T-helper 1 cell treated with Interleukin-12 subunit alpha and Interleukin-12 subunit beta and Interleukin-4 antibody, amounts not matched to agents 30 μg/mL and 1 μg/mL, for 36 hours (primary cell): ENCODE data around the gene LRFN4.

Experiments
- H3K27ac Mint-ChIP-seq: one replicate; pipeline ENCODE4 v1.8.0; 2021; ENCODE audit warnings: mild to moderate bottlenecking, mixed read lengths
- H3K27me3 Mint-ChIP-seq: one replicate; pipeline ENCODE4 v1.8.0; 2021; ENCODE audit warnings: low read depth, mixed read lengths
- H3K36me3 Mint-ChIP-seq: one replicate; pipeline ENCODE4 v1.8.0; 2021; ENCODE audit warnings: low read depth, mixed read lengths
- H3K4me1 Mint-ChIP-seq: one replicate; pipeline ENCODE4 v1.8.0; 2021; ENCODE audit warnings: low read depth, mixed read lengths
- H3K4me3 Mint-ChIP-seq: one replicate; pipeline ENCODE4 v1.8.0; 2021; ENCODE audit warnings: mild to moderate bottlenecking, moderate library complexity, mixed read lengths
- H3K9me3 Mint-ChIP-seq: one replicate; pipeline ENCODE4 v1.8.0; 2021; ENCODE audit warnings: mixed read lengths

Gene LRFN4

GRCh38 chr11:66868726-66869566 lies 12.1 kb downstream of the LRFN4 start:
- Mint-ChIP-seq H3K9me3 (no peaks in the 10 kb centered on the region), H3K4me3 (no peak overlapping the region), H3K27ac (no peak overlapping the region), H3K36me3 (no peaks in the 10 kb centered on the region), H3K4me1 (peaks cover 10% of the 10 kb centered on the region), H3K27me3 (no peaks in the 10 kb centered on the region)

- Mint-ChIP-seq H3K4me3 (no peak overlapping the region), H3K27me3 (no peaks in the 10 kb centered on the region), H3K36me3 (no peaks in the 10 kb centered on the region), H3K9me3 (no peaks in the 10 kb centered on the region), H3K27ac (no peak overlapping the region), H3K4me1 (peaks cover 10% of the 10 kb centered on the region)
These were observed 12.7 kb downstream of the LRFN4 start for GRCh38 chr11:66869567-66869870.

GRCh38 chr11:66870131-66870530 lies 13.3 kb downstream of the LRFN4 start:
- H3K27ac Mint-ChIP-seq = no peak overlapping the region
- H3K36me3 Mint-ChIP-seq = no peaks in the 10 kb centered on the region
- peaks cover 10% of the 10 kb centered on the region for H3K4me1 Mint-ChIP-seq
- no peak overlapping the region for H3K4me3 Mint-ChIP-seq
- no peaks in the 10 kb centered on the region for H3K9me3 Mint-ChIP-seq
- H3K27me3 Mint-ChIP-seq = peaks cover 3% of the 10 kb centered on the region

- no peak overlapping the region for H3K4me3 Mint-ChIP-seq
- no peaks in the 10 kb centered on the region for H3K9me3 Mint-ChIP-seq
- H3K4me1 Mint-ChIP-seq = peaks cover 10% of the 10 kb centered on the region
- peaks cover 5% of the 10 kb centered on the region for H3K27me3 Mint-ChIP-seq
- H3K36me3 Mint-ChIP-seq = no peaks in the 10 kb centered on the region
- H3K27ac Mint-ChIP-seq = no peak overlapping the region
These were observed 14.0 kb downstream of the LRFN4 start for GRCh38 chr11:66870616-66871520.

- no peaks in the 10 kb centered on the region for H3K9me3 Mint-ChIP-seq
- H3K27me3 Mint-ChIP-seq = peaks cover 5% of the 10 kb centered on the region
- peaks cover 10% of the 10 kb centered on the region for H3K4me1 Mint-ChIP-seq
- no peak overlapping the region for H3K4me3 Mint-ChIP-seq
- no peaks in the 10 kb centered on the region for H3K36me3 Mint-ChIP-seq
- H3K27ac Mint-ChIP-seq = no peak overlapping the region
These were observed 14.6 kb downstream of the LRFN4 start for GRCh38 chr11:66871521-66871901.

GRCh38 chr11:66874232-66874631 lies 17.4 kb downstream of the LRFN4 start:
- no peak overlapping the region for H3K4me3 Mint-ChIP-seq
- H3K4me1 Mint-ChIP-seq = peaks cover 4% of the 10 kb centered on the region
- H3K36me3 Mint-ChIP-seq = no peaks in the 10 kb centered on the region
- no peak overlapping the region for H3K27ac Mint-ChIP-seq
- H3K9me3 Mint-ChIP-seq = no peaks in the 10 kb centered on the region
- H3K27me3 Mint-ChIP-seq = peaks cover 5% of the 10 kb centered on the region

GRCh38 chr11:66875378-66875777 lies 18.5 kb downstream of the LRFN4 start:
- H3K27me3 Mint-ChIP-seq = peaks cover 5% of the 10 kb centered on the region
- no peaks in the 10 kb centered on the region for H3K9me3 Mint-ChIP-seq
- H3K4me3 Mint-ChIP-seq = no peak overlapping the region
- no peaks in the 10 kb centered on the region for H3K4me1 Mint-ChIP-seq
- H3K36me3 Mint-ChIP-seq = no peaks in the 10 kb centered on the region
- no peak overlapping the region for H3K27ac Mint-ChIP-seq

- Mint-ChIP-seq H3K9me3 (no peaks in the 10 kb centered on the region), H3K27ac (no peak overlapping the region), H3K36me3 (no peaks in the 10 kb centered on the region), H3K4me3 (no peak overlapping the region), H3K4me1 (peaks cover 5% of the 10 kb centered on the region), H3K27me3 (peaks cover 5% of the 10 kb centered on the region)
These were observed 20.9 kb downstream of the LRFN4 start for GRCh38 chr11:66877588-66878385.

- Mint-ChIP-seq H3K36me3 (no peaks in the 10 kb centered on the region), H3K4me3 (no peak overlapping the region), H3K27me3 (peaks cover 5% of the 10 kb centered on the region), H3K27ac (no peak overlapping the region), H3K9me3 (no peaks in the 10 kb centered on the region), H3K4me1 (peaks cover 5% of the 10 kb centered on the region)
These were observed 21.6 kb downstream of the LRFN4 start for GRCh38 chr11:66878474-66878873.

- Mint-ChIP-seq H3K27ac (no peak overlapping the region), H3K9me3 (no peaks in the 10 kb centered on the region), H3K4me1 (peaks cover 5% of the 10 kb centered on the region), H3K27me3 (peaks cover 5% of the 10 kb centered on the region), H3K4me3 (no peak overlapping the region), H3K36me3 (no peaks in the 10 kb centered on the region)
These were observed 22.1 kb downstream of the LRFN4 start for GRCh38 chr11:66879000-66879399.

- Mint-ChIP-seq H3K27me3 (peaks cover 5% of the 10 kb centered on the region), H3K4me1 (peaks cover 5% of the 10 kb centered on the region), H3K9me3 (no peaks in the 10 kb centered on the region), H3K36me3 (no peaks in the 10 kb centered on the region), H3K27ac (no peak overlapping the region), H3K4me3 (no peak overlapping the region)
These were observed 22.7 kb downstream of the LRFN4 start for GRCh38 chr11:66879583-66879982.

- no peaks in the 10 kb centered on the region for H3K36me3 Mint-ChIP-seq
- H3K9me3 Mint-ChIP-seq = no peaks in the 10 kb centered on the region
- H3K27me3 Mint-ChIP-seq = peaks cover 3% of the 10 kb centered on the region
- peaks cover 5% of the 10 kb centered on the region for H3K4me1 Mint-ChIP-seq
- H3K4me3 Mint-ChIP-seq = no peak overlapping the region
- no peak overlapping the region for H3K27ac Mint-ChIP-seq
These were observed 23.1 kb downstream of the LRFN4 start for GRCh38 chr11:66879999-66880398.

- Mint-ChIP-seq H3K4me1 (peaks cover 5% of the 10 kb centered on the region), H3K27ac (peak overlapping the region; percentile 55), H3K27me3 (no peaks in the 10 kb centered on the region), H3K4me3 (no peak overlapping the region), H3K36me3 (no peaks in the 10 kb centered on the region), H3K9me3 (no peaks in the 10 kb centered on the region)
These were observed 23.9 kb downstream of the LRFN4 start for GRCh38 chr11:66880496-66881450.

GRCh38 chr11:66881451-66881835 lies 24.6 kb downstream of the LRFN4 start:
- H3K4me1 Mint-ChIP-seq = peaks cover 5% of the 10 kb centered on the region
- no peaks in the 10 kb centered on the region for H3K27me3 Mint-ChIP-seq
- H3K27ac Mint-ChIP-seq = no peak overlapping the region
- no peaks in the 10 kb centered on the region for H3K36me3 Mint-ChIP-seq
- no peak overlapping the region for H3K4me3 Mint-ChIP-seq
- H3K9me3 Mint-ChIP-seq = no peaks in the 10 kb centered on the region
